K562 (cell line): ENCODE results near the gene PCDH1. TPM values are rescaled to one million over a fixed set of nuclear protein-coding genes. Genes with fewer than 3 reads are reported as not detected.

ENCODE experiments used
- ATAC-seq: fragments of 200-7000 bp; cut with Tn5 transposase; 3 replicates; pipeline ENCODE4 v1.9.1; 2020; ENCODE audit warnings: moderate library complexity
- BruUV-seq: library from RNA; stranded (reverse); fragments of 400-500 nt; replicated peaks from 2 replicates; lab custom pipeline; 2021; lab: Mats Ljungman, UMichigan
- CTCF ChIA-PET: fragments of 300-600 bp; formaldehyde crosslinking; extraction: SDS; loops from one replicate; lab custom pipeline; 2021; ENCODE audit warnings: low intra/inter-chr PET ratio; lab: Yijun Ruan, JAX
- POLR2A ChIA-PET: fragments of 300-600, 350-650 bp; sonication (Branson Sonifier 250); formaldehyde crosslinking; extraction: SDS; loops from one replicate; lab custom pipeline; 2021; ENCODE audit warnings: antibody characterized with exemption, inconsistent platforms; lab: Yijun Ruan, JAX
- DNase-seq, 4 experiments: peaks; one replicate each; pipeline versions ENCODE4 v3.0.0 to v3.0.0-alpha.2; 2011 to 2018; ENCODE audit warnings: low spot score in 3 of 4, mixed read lengths in 3 of 4; ENCODE audit errors: extremely low read depth in 1 of 4
- FAIRE-seq: peaks from 2 replicates; lab custom pipeline; 2011; peaks lifted over from hg19 to GRCh38; lab: Jason Lieb, UNC
- H2AFZ ChIP-seq: 2 replicates; pipeline ENCODE4 v1.6.0; 2011; ENCODE audit warnings: low read depth, low read length, control low read depth, inconsistent platforms
- H3K27ac ChIP-seq: fragments of 200-600 bp; 3 replicates; pipeline ENCODE4 v1.8.0; 2011; ENCODE audit warnings: low read depth, mild to moderate bottlenecking, control low read depth, inconsistent platforms, low read length, moderate library complexity, mixed read lengths; ENCODE audit errors: extremely low read depth
- H3K27me3 ChIP-seq, 2 experiments: fragments of 300-600 bp in 1 of 2; 2 replicates in 1 of 2; 3 replicates in 1 of 2; pipeline versions ENCODE4 v1.6.0 to v1.8.0; 2011; ENCODE audit warnings: inconsistent platforms in 2 of 2, low read length in 2 of 2, mild to moderate bottlenecking in 1 of 2, mixed read lengths in 1 of 2, moderate library complexity in 1 of 2; ENCODE audit not compliant: control insufficient read depth in 2 of 2, insufficient read depth in 2 of 2
- H3K36me3 ChIP-seq: fragments of 300-600 bp; 3 replicates; pipeline ENCODE4 v1.8.0; 2011; ENCODE audit warnings: mild to moderate bottlenecking, low read length, inconsistent platforms; ENCODE audit not compliant: control insufficient read depth, insufficient read depth
- H3K4me1 ChIP-seq, 2 experiments: fragments of 200-600 bp in 1 of 2; replicated peaks in 1 of 2; 2 replicates in 1 of 2; 3 replicates in 1 of 2; pipeline versions ENCODE4 v1.5.1 to v1.8.0; 2011; ENCODE audit warnings: inconsistent platforms in 2 of 2, low read length in 2 of 2, mild to moderate bottlenecking in 1 of 2, mixed read lengths in 1 of 2, moderate library complexity in 1 of 2; ENCODE audit not compliant: control insufficient read depth in 2 of 2, insufficient read depth in 2 of 2
- H3K4me2 ChIP-seq: 2 replicates; pipeline ENCODE4 v1.6.1; 2011; ENCODE audit warnings: low read length, control low read depth, inconsistent platforms, mixed read lengths; ENCODE audit not compliant: insufficient read depth
- H3K4me3 ChIP-seq: fragments of 200-600 bp; sonication (generic), shearing (Covaris generic); 2 replicates; pipeline ENCODE4 v1.5.1; 2016; ENCODE audit warnings: control low read depth, inconsistent platforms
- H3K79me2 ChIP-seq: fragments of 200-600 bp; 3 replicates; pipeline ENCODE4 v1.8.0; 2011; ENCODE audit warnings: low read length, inconsistent platforms; ENCODE audit not compliant: control insufficient read depth, insufficient read depth
- H3K9ac ChIP-seq, 2 experiments: 2 replicates each; pipeline versions ENCODE4 v1.6.0 to v1.6.1; 2011; ENCODE audit warnings: low read depth in 2 of 2, low read length in 2 of 2, control low read depth in 1 of 2, inconsistent platforms in 1 of 2, mild to moderate bottlenecking in 1 of 2, mixed read lengths in 1 of 2; ENCODE audit not compliant: insufficient read depth in 1 of 2
- H3K9me1 ChIP-seq: one replicate; pipeline ENCODE4 v1.6.0; 2011; ENCODE audit warnings: inconsistent platforms, mild to moderate bottlenecking, low read length, moderate library complexity; ENCODE audit not compliant: control insufficient read depth, insufficient read depth
- H3K9me3 ChIP-seq: replicated peaks from 2 replicates; pipeline ENCODE4 v1.5.1; 2011; ENCODE audit warnings: low read depth, low read length, inconsistent platforms; ENCODE audit not compliant: control insufficient read depth, insufficient read depth
- H4K20me1 ChIP-seq: replicated peaks from 2 replicates; pipeline ENCODE4 v1.6.1; 2011; ENCODE audit warnings: low read length, inconsistent platforms, mixed read lengths; ENCODE audit not compliant: control insufficient read depth, insufficient read depth
- HDAC3 ChIP-seq: fragments of 450-650 bp; IDR thresholded peaks from 2 replicates; pipeline ENCODE4 v1.6.1; 2018; ENCODE audit warnings: borderline replicate concordance, mild to moderate bottlenecking, moderate library complexity; ENCODE audit not compliant: partially characterized antibody
- HNRNPH1 ChIP-seq: fragments of 200-400 bp; formaldehyde crosslinking; optimal IDR thresholded peaks from 2 replicates; pipeline ENCODE3; 2017; ENCODE audit warnings: low read depth, mild to moderate bottlenecking, low read length, moderate library complexity
- KLF1 ChIP-seq: fragments of 450-650 bp; IDR thresholded peaks from 2 replicates; pipeline ENCODE4 v1.6.1; 2016; ENCODE audit warnings: missing genetic modification characterization, missing compliant biosample characterization
- MXI1 ChIP-seq: IDR thresholded peaks from 2 replicates; pipeline ENCODE4 v1.6.1; 2011; ENCODE audit warnings: low read depth, mild to moderate bottlenecking, improper control_type of control experiment, low read length
- NRF1 ChIP-seq, 2 experiments: fragments of 450-650 bp; IDR thresholded peaks in 1 of 2; conservative IDR thresholded peaks in 1 of 2; 2 replicates each; pipeline ENCODE4 v1.6.1; 2014; ENCODE audit warnings: mild to moderate bottlenecking in 2 of 2
- POLR2B ChIP-seq: fragments of 450-650 bp; IDR thresholded peaks from 2 replicates; pipeline ENCODE4 v1.6.1; 2018; ENCODE audit warnings: low read depth; ENCODE audit not compliant: partially characterized antibody
- RAD51 ChIP-seq: fragments of 450-650 bp; IDR thresholded peaks from 2 replicates; pipeline ENCODE4 v1.7.1; 2016; ENCODE audit warnings: low read depth, mild to moderate bottlenecking, borderline replicate concordance
- RFX1 ChIP-seq: fragments of 450-650 bp; IDR thresholded peaks from 2 replicates; pipeline ENCODE4 v1.6.1; 2016; ENCODE audit warnings: mild to moderate bottlenecking, moderate library complexity
- RNF219 ChIP-seq: fragments of 250-450 bp; sonication (Bioruptor Pico); IDR thresholded peaks from 2 replicates; pipeline ENCODE4 v1.5.0; 2022; ENCODE audit warnings: mild to moderate bottlenecking
- SMARCE1 ChIP-seq: fragments of 450-650 bp; IDR thresholded peaks from 2 replicates; pipeline ENCODE4 v1.7.1; 2016; ENCODE audit warnings: mild to moderate bottlenecking
- ZNF583 ChIP-seq: fragments of 250-450 bp; sonication (Bioruptor Pico); IDR thresholded peaks from 2 replicates; pipeline ENCODE4 v1.4.0; 2020
- WGBS: fragments of 100-300 bp; shearing (Covaris generic); methylation state at CpG from one replicate; pipeline ENCODE4 v1.1.6; 2016; ENCODE audit warnings: low coverage, mixed read lengths; ENCODE audit not compliant: insufficient coverage; ENCODE audit errors: missing lambda C conversion rate; 5-methylcytosine and 5-hydroxymethylcytosine counted together
- in situ Hi-C: fragments of 300-500 bp; cut with MboI; formaldehyde crosslinking; loops from 4 replicates; pipeline ENCODE4 v1.15.0; 2018; ENCODE audit warnings: inconsistent platforms, mixed read lengths
- intact Hi-C: fragments of 100-400 bp; cut with micrococcal nuclease; formaldehyde crosslinking; loops from 2 replicates; pipeline ENCODE4 v1.14.2; 2022
- polyA plus RNA-seq, 8 experiments: library from polyadenylated mRNA; depleted of rRNA in 4 of 8; stranded (reverse) in 5 of 8; unstranded in 3 of 8; fragments of >200 nt; fragmentation: Nextera tagmentation in 2 of 8; fragmentation: Illumina TruSeq in 1 of 8; extraction: Ambion mirVana in 2 of 8; extraction: Trizol in 1 of 8; gene quantifications; 2 replicates each; pipeline versions ENCODE4 v1.2.1 to v1.2.3, GENCODE V29; 2011 to 2014; ENCODE audit warnings: inconsistent platforms in 1 of 8, missing spikeins in 1 of 8
- total RNA-seq, 7 experiments: library from RNA; depleted of rRNA in 6 of 7; stranded (reverse); fragments of >200 nt in 6 of 7; fragmentation: Illumina TruSeq in 2 of 7; extraction: Trizol in 2 of 7; gene quantifications; 2 replicates each; pipeline versions ENCODE4 v1.2.1 to v1.2.3, GENCODE V29; 2011 to 2021; ENCODE audit warnings: low replicate concordance in 1 of 7
- TF ChIP-seq, protein P1 (sequence below): fragments of 450-650 bp; IDR thresholded peaks from one replicate; pipeline ENCODE4 v1.6.1; 2018; ENCODE audit warnings: mild to moderate bottlenecking, moderate library complexity; ENCODE audit not compliant: partially characterized antibody

The PCDH1 gene
- total and polyA plus RNA-seq, 9 of the 15 experiments (the other 6 are each of a cell fraction or from before 2014, with no cell fraction given), result 0.11 to 3.6 (median 1.9) TPM; not detected in 1

DNA sequence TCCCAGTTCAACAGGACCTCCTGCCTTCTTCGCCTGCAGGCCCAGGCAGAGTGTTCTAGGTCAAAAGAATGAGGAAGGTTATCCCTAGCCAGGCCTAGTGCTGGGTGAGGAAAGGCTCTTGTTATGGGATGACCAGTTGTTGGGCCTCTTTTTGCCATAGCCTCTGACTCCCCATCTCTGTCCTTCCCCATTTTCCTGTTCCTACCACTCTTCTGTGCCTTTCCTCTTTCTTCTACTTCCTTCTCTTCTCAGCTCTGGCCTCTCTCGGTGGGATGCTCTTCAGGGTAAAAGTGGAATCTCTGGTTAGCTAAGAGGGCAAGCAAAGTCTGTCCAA is 1.2 kb upstream of the PCDH1 start:
- BruUV-seq, result no TSS peak
- no peak for ATAC-seq
- H3K27ac ChIP-seq, result no peak overlapping the region
- ChIA-PET POLR2A (interaction anchor here (0.8 to 1.1 kb wide), 4 partner anchors 15 to 121 kb away, joined by 3 to 5 read pairs (median 3); no protein-coding TSS in a partner anchor), CTCF (interaction anchor here (0.9 to 1.9 kb wide), 2 partner anchors 177 to 187 kb away, joined by 4 to 20 read pairs; no protein-coding TSS in a partner anchor)
- DNase-seq, result no peak
- H3K9me3 ChIP-seq, result no peaks in the 10 kb centered on the region
- H3K4me2 ChIP-seq, result no peak overlapping the region; the same call in 1 of the 2 replicates
- intact Hi-C loops, result loop anchor here (1.0 to 2.0 kb wide), 5 partner anchors 63 to 214 kb away; no protein-coding TSS in a partner anchor
- H3K36me3 ChIP-seq, result no peaks in the 10 kb centered on the region
- H3K27me3 ChIP-seq, result peaks cover 27 to 70% of the 10 kb centered on the region in 2 experiments
- peaks cover 3% of the 10 kb centered on the region for H3K9me1 ChIP-seq
- 0% methylated on average over 2 of the region's 2 CpGs for WGBS
- in situ Hi-C loops, result no loop called here
- no peak overlapping the region for H3K9ac ChIP-seq
- no peaks in the 10 kb centered on the region for H3K79me2 ChIP-seq
- H4K20me1 ChIP-seq, result peaks cover 39% of the 10 kb centered on the region
- no peak overlapping the region for H2AFZ ChIP-seq
- FAIRE-seq, result no peak
- H3K4me3 ChIP-seq, result no peak overlapping the region
- H3K4me1 ChIP-seq, result peaks cover 37 to 54% of the 10 kb centered on the region in 2 experiments; a peak in 4 of 5 replicates
- TF ChIP-seq HDAC3 (no peak), POLR2B (no peak), MXI1 (0 out of 2 replicates have a peak, but pooled peaks have one; percentile 22), RAD51 (no peak), KLF1 (tag) (0 out of 2 replicates have a peak, but pooled peaks have one; percentile 6), RNF219 (CRISPR knock-in tag) (no peak), SMARCE1 (0 out of 2 replicates have a peak, but pooled peaks have one; percentile 2), NRF1 (conservative IDR thresholded peaks at IDR 0.05 in 1 of 2, IDR thresholded peaks at IDR 0.05 in 1 of 2) (peak in 1 of 2 experiments; percentile 21; a peak in 1 of 4 replicates), HNRNPH1 (no peak), RFX1 (peak; percentile 82; the same call in 1 of the 2 replicates), ZNF583 (CRISPR knock-in tag) (no peak)
- TF ChIP-seq, protein P1, sequence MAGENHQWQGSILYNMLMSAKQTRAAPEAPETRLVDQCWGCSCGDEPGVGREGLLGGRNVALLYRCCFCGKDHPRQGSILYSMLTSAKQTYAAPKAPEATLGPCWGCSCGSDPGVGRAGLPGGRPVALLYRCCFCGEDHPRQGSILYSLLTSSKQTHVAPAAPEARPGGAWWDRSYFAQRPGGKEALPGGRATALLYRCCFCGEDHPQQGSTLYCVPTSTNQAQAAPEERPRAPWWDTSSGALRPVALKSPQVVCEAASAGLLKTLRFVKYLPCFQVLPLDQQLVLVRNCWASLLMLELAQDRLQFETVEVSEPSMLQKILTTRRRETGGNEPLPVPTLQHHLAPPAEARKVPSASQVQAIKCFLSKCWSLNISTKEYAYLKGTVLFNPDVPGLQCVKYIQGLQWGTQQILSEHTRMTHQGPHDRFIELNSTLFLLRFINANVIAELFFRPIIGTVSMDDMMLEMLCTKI, result no peak
